Activated T-helper 17 cell treated with anti-CD3 and anti-CD28 coated beads, Interleukin-2, amount 50 U/mL, for 72 hours (primary cell): ENCODE measurements around the gene RNF121. TPM values are rescaled to one million over a fixed set of nuclear protein-coding genes. Genes with fewer than 3 reads are reported as not detected.
A peak's percentile ranks its signal among the peaks of the same experiment; 100 is the strongest.

Experiments
- ATAC-seq: fragments of 150-1000 bp; cut with Tn5 transposase; replicated peaks from 2 replicates; pipeline ENCODE4 v1.10.0; 2021; ENCODE audit warnings: mild to moderate bottlenecking, moderate library complexity
- H3K27ac Mint-ChIP-seq: one replicate; pipeline ENCODE4 v1.8.0; 2022; ENCODE audit warnings: mixed read lengths
- H3K27me3 Mint-ChIP-seq: one replicate; pipeline ENCODE4 v1.8.0; 2022; ENCODE audit warnings: mixed read lengths
- H3K36me3 Mint-ChIP-seq: one replicate; pipeline ENCODE4 v1.8.0; 2022; ENCODE audit warnings: low read depth, mild to moderate bottlenecking, mixed read lengths
- H3K4me1 Mint-ChIP-seq: one replicate; pipeline ENCODE4 v1.8.0; 2022; ENCODE audit warnings: mixed read lengths
- H3K4me3 Mint-ChIP-seq: one replicate; pipeline ENCODE4 v1.8.0; 2022; ENCODE audit warnings: mild to moderate bottlenecking, mixed read lengths
- H3K9me3 Mint-ChIP-seq: one replicate; pipeline ENCODE4 v1.8.0; 2022; ENCODE audit warnings: mixed read lengths
- total RNA-seq, 2 donors: library from RNA; stranded (reverse); gene quantifications; one replicate each; pipeline ENCODE4 v1.2.3, GENCODE V29; 2022

Gene RNF121
- total RNA-seq, 2 donors from 2014 or later, result 45.8 to 55.5 TPM

DNA sequence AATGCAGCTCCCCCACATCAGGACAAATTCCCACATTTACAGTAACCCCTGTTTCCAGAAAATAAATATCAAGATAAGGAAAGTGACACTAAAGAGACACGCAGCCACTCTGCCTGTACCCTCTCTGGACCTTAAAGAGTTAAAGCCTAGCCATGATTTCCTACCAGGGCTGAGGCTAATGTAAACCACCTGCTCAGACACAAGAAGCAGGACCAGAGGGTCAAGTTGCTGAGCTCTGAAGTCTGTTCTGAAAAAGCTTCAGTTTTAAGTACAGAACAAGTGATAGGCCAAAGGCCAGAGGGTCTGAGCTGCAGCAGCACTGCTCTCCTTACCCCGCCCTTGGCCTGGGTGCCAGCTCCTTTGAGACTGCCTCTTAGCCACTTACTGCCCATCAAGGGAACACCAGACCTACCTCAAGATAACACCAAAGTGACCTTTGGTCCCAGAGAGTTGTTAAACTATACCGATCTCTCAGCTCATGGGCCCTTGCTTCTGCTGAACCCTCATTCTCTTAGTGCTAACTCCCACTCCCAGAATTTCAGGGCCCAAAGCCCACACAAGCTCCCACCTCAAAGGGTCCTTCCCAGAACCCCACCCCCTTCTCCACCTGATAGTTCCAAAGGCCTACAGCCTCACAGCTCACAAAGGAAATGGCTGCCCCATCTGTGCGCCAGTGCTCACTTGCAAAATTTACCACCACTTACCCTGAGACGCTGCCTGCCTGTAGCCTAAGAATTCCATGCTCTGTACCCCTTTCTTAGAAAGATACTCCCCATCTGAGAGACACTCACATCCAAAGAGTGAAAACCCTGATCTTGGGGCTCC, 110.4 kb downstream of the RNF121 start:
- Mint-ChIP-seq H3K4me1 (peaks cover 31% of the 10 kb centered on the region), H3K9me3 (no peaks in the 10 kb centered on the region), H3K36me3 (peaks cover 39% of the 10 kb centered on the region), H3K27ac (no peak overlapping the region), H3K27me3 (no peaks in the 10 kb centered on the region), H3K4me3 (no peak overlapping the region)
- no peak for ATAC-seq

DNA sequence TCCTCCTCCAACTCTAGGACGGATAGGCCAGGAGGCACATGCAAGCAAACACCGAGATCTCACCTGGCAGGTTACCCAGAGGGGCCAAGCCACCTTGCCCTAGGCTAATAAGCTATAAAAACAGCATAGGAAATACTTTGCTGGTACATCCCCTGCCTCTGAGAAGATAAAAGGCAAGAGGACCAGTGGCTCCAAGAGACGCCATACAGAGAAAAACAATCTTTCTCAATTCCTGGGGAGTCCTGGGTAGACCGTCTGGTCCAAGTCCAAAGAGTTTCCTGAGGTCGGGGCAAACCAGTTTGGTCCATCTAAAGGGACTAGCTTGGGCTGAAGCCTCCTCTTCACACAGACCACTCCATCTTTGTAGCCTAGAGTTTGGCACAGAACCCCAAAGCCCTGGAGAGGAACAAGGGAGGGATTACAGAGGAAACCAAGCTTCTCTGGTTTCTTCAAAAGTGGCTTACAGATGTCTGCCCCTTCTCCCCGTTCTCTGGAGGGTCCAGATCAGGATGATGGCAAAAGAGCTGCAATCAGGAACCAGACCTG, 111.1 kb downstream of the RNF121 start:
- Mint-ChIP-seq H3K9me3 (no peaks in the 10 kb centered on the region), H3K4me3 (no peak overlapping the region), H3K27me3 (no peaks in the 10 kb centered on the region), H3K36me3 (peaks cover 33% of the 10 kb centered on the region), H3K4me1 (peaks cover 31% of the 10 kb centered on the region), H3K27ac (no peak overlapping the region)
- peak; percentile 0 for ATAC-seq

DNA sequence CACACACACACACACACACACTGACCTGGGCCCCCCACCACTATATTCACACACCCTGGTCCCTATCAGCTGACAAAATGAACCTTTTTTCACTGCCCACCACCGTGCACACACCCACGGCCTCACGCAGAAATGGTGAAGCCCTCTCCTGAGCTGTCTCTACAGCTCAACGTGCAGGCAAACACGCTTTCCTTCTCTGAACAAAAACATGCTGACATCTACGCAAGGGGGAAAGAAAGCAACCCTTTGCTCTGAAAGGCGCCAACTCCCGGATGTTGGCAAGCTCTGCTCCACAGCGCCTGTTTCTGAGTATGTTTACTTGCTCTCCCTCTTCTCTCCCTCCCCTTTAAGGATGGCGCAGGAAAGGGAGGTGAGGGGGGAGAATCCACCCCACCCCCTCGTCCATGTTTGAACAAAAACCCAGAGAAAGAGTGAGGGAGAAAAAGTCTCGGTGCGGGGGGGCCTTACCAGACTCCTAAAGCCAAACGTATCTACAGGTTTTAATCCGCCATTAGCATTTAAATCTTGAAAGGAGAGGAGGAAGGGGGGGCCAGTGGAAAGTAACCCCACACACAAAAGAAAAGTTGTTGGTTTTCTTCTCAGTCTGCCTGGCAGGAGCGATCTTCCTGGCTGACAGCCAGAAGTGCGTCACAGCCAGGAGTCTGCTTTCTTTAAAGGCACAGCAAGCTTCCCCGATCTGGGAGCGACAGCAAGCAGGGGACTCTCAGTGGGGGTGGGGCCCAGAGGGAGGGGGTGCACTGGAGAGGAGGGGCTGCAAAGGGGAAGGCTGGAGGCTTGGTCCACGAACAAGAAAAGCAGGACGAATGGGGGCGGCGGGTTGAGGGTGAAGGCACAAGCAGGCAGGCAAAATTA, 111.9 kb downstream of the RNF121 start:
- Mint-ChIP-seq H3K9me3 (no peaks in the 10 kb centered on the region), H3K27ac (no peak overlapping the region), H3K4me1 (peaks cover 28% of the 10 kb centered on the region), H3K27me3 (no peaks in the 10 kb centered on the region), H3K36me3 (peaks cover 25% of the 10 kb centered on the region), H3K4me3 (no peak overlapping the region)
- peak; percentile 78 for ATAC-seq

DNA sequence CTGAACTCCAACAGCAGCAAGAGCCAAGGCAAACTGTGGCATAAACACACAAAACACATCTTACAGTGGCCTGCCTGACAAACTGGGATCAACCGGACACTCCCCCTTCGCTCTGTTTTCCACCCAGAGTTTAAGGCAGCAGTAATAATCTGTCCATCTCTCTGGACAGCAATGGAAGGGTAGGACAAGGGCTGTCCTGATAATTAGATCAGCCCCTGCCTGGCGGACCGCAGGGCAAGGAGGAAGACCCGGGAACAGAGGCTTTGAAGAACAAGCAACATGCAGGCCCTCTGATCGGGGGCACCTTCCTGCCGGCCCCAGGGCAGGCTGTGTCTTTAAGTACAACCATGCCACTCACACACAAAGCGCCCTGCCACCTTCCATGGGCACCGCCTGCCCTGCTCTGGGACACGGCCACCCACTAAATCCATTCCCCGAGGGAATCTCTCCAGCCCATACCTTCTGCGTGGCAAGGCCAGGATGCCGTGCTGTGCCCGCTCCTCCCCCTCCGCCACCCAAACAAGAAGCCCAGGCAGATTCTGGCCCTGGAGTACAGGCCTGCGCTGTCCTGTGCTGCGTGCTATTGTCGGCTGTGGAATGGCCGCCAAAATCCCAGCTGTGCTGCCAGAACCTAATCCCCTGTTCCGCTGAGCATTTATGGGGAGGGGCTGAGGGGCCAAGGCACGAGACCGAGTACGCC, 112.7 kb downstream of the RNF121 start:
- Mint-ChIP-seq H3K4me1 (peaks cover 23% of the 10 kb centered on the region), H3K9me3 (no peaks in the 10 kb centered on the region), H3K4me3 (no peak overlapping the region), H3K27me3 (no peaks in the 10 kb centered on the region), H3K36me3 (peaks cover 17% of the 10 kb centered on the region), H3K27ac (no peak overlapping the region)
- ATAC-seq, result peak; percentile 45

DNA sequence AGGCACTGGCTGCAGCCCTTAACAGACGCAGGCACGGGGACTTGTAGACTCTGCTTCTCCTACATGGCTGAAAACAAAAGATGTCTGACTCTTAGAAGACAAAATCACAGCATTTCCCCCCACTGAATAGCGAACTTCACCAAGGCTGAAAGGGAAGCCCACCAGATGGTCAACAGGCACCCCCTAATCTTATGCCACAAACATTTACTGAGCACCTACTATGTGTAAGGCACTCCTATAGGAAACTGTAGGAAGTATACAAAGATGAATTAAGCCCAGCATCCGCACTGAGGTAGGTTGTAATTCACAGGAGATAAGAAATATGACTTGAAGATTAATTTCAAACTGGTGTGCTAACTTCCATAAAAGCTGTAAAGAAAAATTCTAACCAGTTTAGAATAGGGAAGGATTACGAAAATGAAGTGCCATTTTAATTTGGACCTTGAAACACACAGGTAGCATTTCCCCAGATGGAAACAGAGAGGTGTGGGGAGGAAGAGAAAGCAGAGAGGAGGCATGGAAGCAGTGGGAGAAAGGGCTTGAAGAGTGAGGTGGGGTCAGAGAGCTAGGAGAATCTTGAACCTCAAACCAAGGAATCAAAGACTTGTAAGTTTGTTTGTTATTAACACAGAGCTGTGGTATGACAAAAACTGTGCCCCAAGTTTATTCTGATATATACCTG, 113.4 kb downstream of the RNF121 start:
- Mint-ChIP-seq H3K36me3 (peaks cover 11% of the 10 kb centered on the region), H3K27me3 (no peaks in the 10 kb centered on the region), H3K4me3 (no peak overlapping the region), H3K27ac (no peak overlapping the region), H3K9me3 (no peaks in the 10 kb centered on the region), H3K4me1 (peaks cover 18% of the 10 kb centered on the region)
- no peak for ATAC-seq

DNA sequence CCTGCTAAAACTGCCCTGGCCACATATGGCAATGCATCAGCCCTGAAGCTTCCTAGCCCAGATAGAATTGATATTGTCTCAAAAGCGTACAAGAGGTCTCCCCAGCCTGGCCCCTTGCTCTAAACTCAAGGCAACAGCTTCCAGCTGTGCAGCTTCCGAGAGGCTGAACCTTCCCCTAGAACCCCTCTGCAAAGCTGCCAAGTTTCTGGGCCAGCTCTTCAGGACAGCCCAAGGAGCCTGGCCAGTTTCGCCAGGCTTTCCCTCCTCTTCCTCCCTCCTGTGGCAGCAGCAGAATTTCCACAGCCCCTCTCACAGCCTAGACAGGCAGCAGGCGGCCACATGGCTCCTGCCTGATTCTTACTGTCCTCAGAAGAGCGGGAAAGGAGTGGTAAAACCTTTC, 117.0 kb downstream of the RNF121 start:
- H3K27ac Mint-ChIP-seq, result peak overlapping the region; percentile 33
- peaks cover 34% of the 10 kb centered on the region for H3K36me3 Mint-ChIP-seq
- H3K27me3 Mint-ChIP-seq, result no peaks in the 10 kb centered on the region
- H3K4me3 Mint-ChIP-seq, result no peak overlapping the region
- H3K4me1 Mint-ChIP-seq, result peaks cover 18% of the 10 kb centered on the region
- no peak for ATAC-seq
- H3K9me3 Mint-ChIP-seq, result no peaks in the 10 kb centered on the region

Other genes with a start within 250 kb of the RNF121 start
- gene DEFB108B, start 95.8 kb upstream of the RNF121 start, total RNA-seq, result not detected
- not detected for gene DEFB131B, start 50.6 kb upstream of the RNF121 start, total RNA-seq
- 10 to 100 TPM; 13.9 to 16.6 TPM for gene XNDC1N, start 452 bp upstream of the RNF121 start, total RNA-seq
- gene IL18BP, start 69.9 kb downstream of the RNF121 start, total RNA-seq, result 10 to 100 TPM; 18.4 to 21.9 TPM
- gene NUMA1, start 151.5 kb downstream of the RNF121 start, total RNA-seq, result 100 to 1,000 TPM; 179 to 277 TPM
- gene LRRC51, start 151.8 kb downstream of the RNF121 start, total RNA-seq, result 1 to 10 TPM; 3.3 to 5.4 TPM
- gene LAMTOR1, start 174.3 kb downstream of the RNF121 start, total RNA-seq, result 10 to 100 TPM; 53.4 to 69.1 TPM
- under 1 TPM in 1 of 2 donors, not detected in 1; 0.26 TPM for gene TOMT, start 176.9 kb downstream of the RNF121 start, total RNA-seq
- 10 to 100 TPM; 35.5 to 65.6 TPM for gene ANAPC15, start 183.6 kb downstream of the RNF121 start, total RNA-seq
- not detected for gene FOLR3, start 206.7 kb downstream of the RNF121 start, total RNA-seq